Activated CD4-positive, CD25-positive, alpha-beta regulatory T cell treated with anti-CD3 and anti-CD28 coated beads, Interleukin-2, amount 50 U/mL, for 16 hours (primary cell): Measurements from ENCODE around the gene KLHL29.

ENCODE experiments used
- DNase-seq: peaks from one replicate; pipeline ENCODE4 v3.0.0-alpha.2; 2020; ENCODE audit warnings: low read depth, low spot score

The KLHL29 gene

GRCh38 chr2:23550553-23550952 lies 165.6 kb downstream of the KLHL29 start:
- no peak for DNase-seq

GRCh38 chr2:23551875-23552274 lies 166.9 kb downstream of the KLHL29 start:
- DNase-seq = no peak

GRCh38 chr2:23553561-23553960 lies 168.6 kb downstream of the KLHL29 start:
- DNase-seq = no peak

- no peak for DNase-seq
These were observed 169.2 kb downstream of the KLHL29 start for GRCh38 chr2:23554054-23554697.

- DNase-seq = no peak
These were observed 171.0 kb downstream of the KLHL29 start for GRCh38 chr2:23555944-23556343.

- no peak for DNase-seq
These were observed 171.9 kb downstream of the KLHL29 start for GRCh38 chr2:23556929-23557328.

- no peak for DNase-seq
These were observed 172.5 kb downstream of the KLHL29 start for GRCh38 chr2:23557455-23557854.

- no peak for DNase-seq
These were observed 174.7 kb downstream of the KLHL29 start for GRCh38 chr2:23559561-23560239.

GRCh38 chr2:23561088-23561487 lies 176.1 kb downstream of the KLHL29 start:
- DNase-seq = no peak

GRCh38 chr2:23561544-23561943 lies 176.6 kb downstream of the KLHL29 start:
- no peak for DNase-seq

- no peak for DNase-seq
These were observed 177.2 kb downstream of the KLHL29 start for GRCh38 chr2:23562143-23562542.

- DNase-seq = no peak
These were observed 178.2 kb downstream of the KLHL29 start for GRCh38 chr2:23563151-23563550.

- DNase-seq = no peak
These were observed 179.0 kb downstream of the KLHL29 start for GRCh38 chr2:23563673-23564614.

GRCh38 chr2:23564615-23564960 lies 179.6 kb downstream of the KLHL29 start:
- no peak for DNase-seq

- no peak for DNase-seq
These were observed 180.4 kb downstream of the KLHL29 start for GRCh38 chr2:23565374-23565773.

GRCh38 chr2:23565814-23566213 lies 180.8 kb downstream of the KLHL29 start:
- DNase-seq = no peak

GRCh38 chr2:23566241-23567142 lies 181.5 kb downstream of the KLHL29 start:
- DNase-seq = no peak

GRCh38 chr2:23567161-23567756 lies 182.3 kb downstream of the KLHL29 start:
- no peak for DNase-seq

GRCh38 chr2:23568211-23568610 lies 183.2 kb downstream of the KLHL29 start:
- DNase-seq = no peak

GRCh38 chr2:23568626-23569190 lies 183.7 kb downstream of the KLHL29 start:
- DNase-seq = no peak
